EL (cell line): ENCODE measurements around the gene RPS6KA5.
A peak's percentile ranks its signal among the peaks of the same experiment; 100 is the strongest.
"Not testable (repeated sequence)": the region's sequence is repeated elsewhere in the genome, so short reads cannot be mapped to it uniquely, and the experiment has no call there.

Experiments
- DNase-seq: peaks from one replicate; pipeline ENCODE4 v3.0.0-alpha.2; 2016

Gene RPS6KA5

GRCh38 chr14:91063119-91063518 lies 2.7 kb upstream of the RPS6KA5 start:
- peak; percentile 19 for DNase-seq

GRCh38 chr14:91062600-91062999 lies 2.2 kb upstream of the RPS6KA5 start:
- no peak for DNase-seq

GRCh38 chr14:91061056-91061887 lies 831 bp upstream of the RPS6KA5 start:
- no peak for DNase-seq

- peak; percentile 26 for DNase-seq
These were observed 678 bp downstream of the RPS6KA5 start for GRCh38 chr14:91059576-91060350.

GRCh38 chr14:91058042-91058581 lies 2.3 kb downstream of the RPS6KA5 start:
- DNase-seq, result peak; percentile 47

GRCh38 chr14:91056361-91056760 lies 4.1 kb downstream of the RPS6KA5 start:
- DNase-seq, result no peak

GRCh38 chr14:91055016-91055415 lies 5.4 kb downstream of the RPS6KA5 start:
- DNase-seq, result no peak

- DNase-seq, result no peak
These were observed 11.8 kb downstream of the RPS6KA5 start for GRCh38 chr14:91048676-91049075.

GRCh38 chr14:91048265-91048664 lies 12.2 kb downstream of the RPS6KA5 start:
- no peak for DNase-seq

- no peak for DNase-seq
These were observed 13.2 kb downstream of the RPS6KA5 start for GRCh38 chr14:91047174-91047753.

GRCh38 chr14:91046488-91047072 lies 13.9 kb downstream of the RPS6KA5 start:
- DNase-seq, result no peak

- no peak for DNase-seq
These were observed 19.0 kb downstream of the RPS6KA5 start for GRCh38 chr14:91041450-91041849.

GRCh38 chr14:91040545-91040944 lies 19.9 kb downstream of the RPS6KA5 start:
- DNase-seq, result no peak

GRCh38 chr14:91038439-91038838 lies 22.0 kb downstream of the RPS6KA5 start:
- DNase-seq, result no peak

GRCh38 chr14:91036741-91037469 lies 23.5 kb downstream of the RPS6KA5 start:
- no peak for DNase-seq

- DNase-seq, result no peak
These were observed 24.6 kb downstream of the RPS6KA5 start for GRCh38 chr14:91035855-91036254.

- DNase-seq, result not testable (repeated sequence)
These were observed 26.1 kb downstream of the RPS6KA5 start for GRCh38 chr14:91034379-91034778.

- DNase-seq, result no peak
These were observed 28.2 kb downstream of the RPS6KA5 start for GRCh38 chr14:91032248-91032647.

- no peak for DNase-seq
These were observed 28.8 kb downstream of the RPS6KA5 start for GRCh38 chr14:91031666-91032065.

- no peak for DNase-seq
These were observed 30.8 kb downstream of the RPS6KA5 start for GRCh38 chr14:91029456-91030217.

- DNase-seq, result no peak
These were observed 32.9 kb downstream of the RPS6KA5 start for GRCh38 chr14:91027561-91027960.

GRCh38 chr14:91022622-91023028 lies 37.8 kb downstream of the RPS6KA5 start:
- DNase-seq, result peak; percentile 3
